A549 (cell line): Measurements from ENCODE around the gene PHYH. TPM values are rescaled to one million over a fixed set of nuclear protein-coding genes. Genes with fewer than 3 reads are reported as not detected.

Source experiments
- ATAC-seq, 2 experiments: fragments of 200-7000 bp in 1 of 2; fragments of >200 bp in 1 of 2; cut with Nextera tagmentation in 1 of 2; cut with Tn5 transposase in 1 of 2; 3 replicates each; pipeline versions ENCODE4 v1.8.0 to v1.9.1; 2018 to 2020; ENCODE audit warnings: mild to moderate bottlenecking in 1 of 2, moderate library complexity in 1 of 2
- CTCF ChIA-PET: fragments of 300-600 bp; sonication (Branson Sonifier 250); formaldehyde crosslinking; extraction: SDS; loops from one replicate; lab custom pipeline; 2021; ENCODE audit warnings: antibody characterized with exemption, inconsistent platforms; lab: Yijun Ruan, JAX
- POLR2A ChIA-PET: fragments of 350-600 bp; formaldehyde crosslinking; extraction: SDS; loops from one replicate; lab custom pipeline; 2021; ENCODE audit warnings: antibody characterized with exemption, inconsistent platforms; lab: Yijun Ruan, JAX
- DNase-seq, 2 experiments: peaks; one replicate each; pipeline versions ENCODE4 v3.0.0 to v3.0.0-alpha.2; 2011 to 2016; ENCODE audit warnings: low read depth in 1 of 2, low spot score in 1 of 2
- FAIRE-seq: peaks from 2 replicates; lab custom pipeline; 2011; peaks lifted over from hg19 to GRCh38; lab: Jason Lieb, UNC
- H3K27ac ChIP-seq, 2 experiments: fragments of >200 bp; sonication (Bioruptor Twin); formaldehyde crosslinking; 3 replicates each; pipeline ENCODE4 v1.5.1; 2016 to 2017
- H3K4me1 ChIP-seq: fragments of >200 bp; sonication (Bioruptor Twin); formaldehyde crosslinking; 3 replicates; pipeline ENCODE4 v1.6.1; 2016
- H3K4me2 ChIP-seq: fragments of >200 bp; sonication (Bioruptor Twin); formaldehyde crosslinking; 3 replicates; pipeline ENCODE4 v1.6.1; 2016
- H3K4me3 ChIP-seq: fragments of >200 bp; sonication (Bioruptor Twin); formaldehyde crosslinking; 3 replicates; pipeline ENCODE4 v1.5.1; 2016
- H3K9me3 ChIP-seq: fragments of >200 bp; sonication (Bioruptor Twin); formaldehyde crosslinking; 3 replicates; pipeline ENCODE4 v1.6.1; 2016
- ATOH8 ChIP-seq: fragments of 250-450 bp; sonication (Bioruptor Pico); IDR thresholded peaks from 2 replicates; pipeline ENCODE4 v1.5.0; 2020; ENCODE audit warnings: low read depth, mild to moderate bottlenecking, moderate library complexity
- BHLHE40 ChIP-seq: IDR thresholded peaks from 2 replicates; pipeline ENCODE4 v1.6.1; 2012; ENCODE audit warnings: low read depth, low read length, inconsistent platforms
- CBX2 ChIP-seq: fragments of 200-600 bp; sonication (generic); IDR thresholded peaks from 2 replicates; pipeline ENCODE4 v1.6.1; 2016; ENCODE audit warnings: low read depth, mild to moderate bottlenecking, borderline replicate concordance
- CEBPB ChIP-seq, 2 experiments: fragments of >200 bp in 1 of 2; sonication (Bioruptor Twin) in 1 of 2; formaldehyde crosslinking in 1 of 2; IDR thresholded peaks; 2 replicates each; pipeline ENCODE4 v1.6.1; 2012 to 2016
- FOSL2 ChIP-seq, 2 experiments: fragments of 450-650 bp in 1 of 2; fragments of >200 bp in 1 of 2; sonication (Bioruptor Twin) in 1 of 2; formaldehyde crosslinking; IDR thresholded peaks; 2 replicates each; pipeline versions ENCODE4 v1.5.0 to v1.6.1; 2016 to 2020; ENCODE audit warnings: mild to moderate bottlenecking in 1 of 2, moderate library complexity in 1 of 2
- HOXB5 ChIP-seq: fragments of 250-450 bp; sonication (Bioruptor Pico); IDR thresholded peaks from 2 replicates; pipeline ENCODE4 v1.5.0; 2020; ENCODE audit warnings: mild to moderate bottlenecking, moderate library complexity
- JUN ChIP-seq, 2 experiments: fragments of >200 bp; sonication (Bioruptor Twin); formaldehyde crosslinking; IDR thresholded peaks; 2 replicates in 1 of 2; 3 replicates in 1 of 2; pipeline ENCODE4 v1.6.1; 2016 to 2017
- KDM5A ChIP-seq: fragments of 200-600 bp; sonication (generic); IDR thresholded peaks from 2 replicates; pipeline ENCODE4 v1.6.1; 2016; ENCODE audit warnings: antibody characterized with exemption, mild to moderate bottlenecking
- NPAS2 ChIP-seq: fragments of 250-450 bp; sonication (Bioruptor Pico); IDR thresholded peaks from 2 replicates; pipeline ENCODE4 v1.8.0; 2022; ENCODE audit warnings: mild to moderate bottlenecking, moderate library complexity, borderline replicate concordance
- PHF8 ChIP-seq: fragments of 200-600 bp; sonication (generic); IDR thresholded peaks from 2 replicates; pipeline ENCODE4 v1.6.1; 2016; ENCODE audit warnings: low read depth, mild to moderate bottlenecking, antibody characterized with exemption, moderate library complexity, borderline replicate concordance
- REST ChIP-seq: fragments of 200-600 bp; sonication (generic); IDR thresholded peaks from 2 replicates; pipeline ENCODE4 v1.6.1; 2016; ENCODE audit warnings: antibody characterized with exemption, mild to moderate bottlenecking, moderate library complexity
- RNF2 ChIP-seq: fragments of 200-600 bp; sonication (generic); IDR thresholded peaks from 2 replicates; pipeline ENCODE4 v1.6.1; 2016; ENCODE audit warnings: low read depth, mild to moderate bottlenecking, antibody characterized with exemption, moderate library complexity, borderline replicate concordance
- SMC3 ChIP-seq: fragments of >200 bp; sonication (Bioruptor Twin); formaldehyde crosslinking; IDR thresholded peaks from 3 replicates; pipeline ENCODE4 v1.6.1; 2018; ENCODE audit warnings: inconsistent platforms
- TFCP2L1 ChIP-seq: fragments of 250-450 bp; sonication (Bioruptor Pico); IDR thresholded peaks from 2 replicates; pipeline ENCODE4 v1.5.0; 2021; ENCODE audit warnings: mild to moderate bottlenecking
- ZFP36 ChIP-seq: fragments of 450-650 bp; IDR thresholded peaks from 2 replicates; pipeline ENCODE4 v1.6.1; 2014; ENCODE audit warnings: borderline replicate concordance; ENCODE audit not compliant: partially characterized antibody
- ZSCAN20 ChIP-seq: fragments of 250-450 bp; sonication (Bioruptor Pico); IDR thresholded peaks from 2 replicates; pipeline ENCODE4 v1.8.0; 2022; ENCODE audit warnings: mild to moderate bottlenecking, moderate library complexity
- WGBS: methylation state at CpG from one replicate; pipeline ENCODE4 v1.1.6; 2017; ENCODE audit errors: missing lambda C conversion rate; 5-methylcytosine and 5-hydroxymethylcytosine counted together
- polyA plus RNA-seq, 4 experiments: library from polyadenylated mRNA; depleted of rRNA in 3 of 4; stranded (reverse); fragments of >200 nt; fragmentation: RNase III in 1 of 4; extraction: RNeasy Plus Mini Kit Qiagen cat#74134 plus additional on column Dnase treatment in 1 of 4; gene quantifications; 2 replicates in 3 of 4; 3 replicates in 1 of 4; pipeline ENCODE4 v1.2.3, GENCODE V29; 2011 to 2017

The PHYH gene
- polyA plus RNA-seq, 2 of the 4 experiments (the other 2 are of a cell fraction): 25.6 to 26.3 TPM

GRCh38 chr10:13338390-13339110 is 38.7 kb upstream of the PHYH start:
- no peak for FAIRE-seq
- no peak for DNase-seq
- H3K27ac ChIP-seq: no peak overlapping the region
- ChIA-PET CTCF (no interaction called here), POLR2A (no interaction called here)
- H3K4me2 ChIP-seq: no peak overlapping the region
- no peak for ATAC-seq
- 96% methylated on average over 10 of the region's 10 CpGs for WGBS
- peaks cover 3% of the 10 kb centered on the region; the same call in 1 of the 3 replicates for H3K4me1 ChIP-seq
- no peak overlapping the region for H3K4me3 ChIP-seq
- TF ChIP-seq ZFP36 (no peak), TFCP2L1 (CRISPR knock-in tag) (no peak), KDM5A (no peak), CBX2 (no peak), CEBPB (IDR thresholded peaks at IDR 0.05) (no peak)
- TF ChIP-seq, all 56 proteins: peak for 0
- no peaks in the 10 kb centered on the region for H3K9me3 ChIP-seq

- ATAC-seq: no peak
- Histone ChIP-seq H3K4me2 (no peak overlapping the region), H3K27ac (no peak overlapping the region), H3K9me3 (no peaks in the 10 kb centered on the region), H3K4me1 (peaks cover 3% of the 10 kb centered on the region; the same call in 1 of the 3 replicates), H3K4me3 (no peak overlapping the region)
- no peak for FAIRE-seq
- no peak for DNase-seq
- POLR2A ChIA-PET: interaction anchor here (0.6 kb wide), 1 partner anchor 76 kb away, joined by 3 read pairs; no protein-coding TSS in a partner anchor
- WGBS: 89% methylated on average over 6 of the region's 6 CpGs
- no peak for TF ChIP-seq ZSCAN20 (CRISPR knock-in tag)
- no peak for TF ChIP-seq REST
- no peak for TF ChIP-seq SMC3
- no peak for TF ChIP-seq HOXB5
- TF ChIP-seq FOSL2 (IDR thresholded peaks at IDR 0.05): no peak
- no peak for TF ChIP-seq FOSL2 (CRISPR knock-in tag; IDR thresholded peaks at IDR 0.05)
- no peak for TF ChIP-seq ATOH8 (CRISPR knock-in tag)
- no peak for TF ChIP-seq BHLHE40
- CTCF ChIA-PET: no interaction called here
Measured at GRCh38 chr10:13337827-13338196, 37.9 kb upstream of the PHYH start.

GRCh38 chr10:13337128-13337826 is 37.4 kb upstream of the PHYH start:
- ATAC-seq (no peak), DNase-seq (no peak), FAIRE-seq (no peak)
- Histone ChIP-seq H3K9me3 (no peaks in the 10 kb centered on the region), H3K27ac (no peak overlapping the region), H3K4me2 (no peak overlapping the region), H3K4me3 (no peak overlapping the region), H3K4me1 (peaks cover 3% of the 10 kb centered on the region; the same call in 1 of the 3 replicates)
- WGBS: 81% methylated on average over 4 of the region's 4 CpGs
- TF ChIP-seq PHF8 (no peak), RNF2 (no peak), JUN (IDR thresholded peaks at IDR 0.05) (no peak), FOSL2 (IDR thresholded peaks at IDR 0.05) (no peak), FOSL2 (CRISPR knock-in tag; IDR thresholded peaks at IDR 0.05) (no peak), NPAS2 (CRISPR knock-in tag) (no peak)
- ChIA-PET POLR2A (interaction anchor here (0.6 to 0.7 kb wide), 2 partner anchors 75 to 81 kb away, joined by 3 to 4 read pairs; no protein-coding TSS in a partner anchor), CTCF (interaction anchor here (0.8 to 1.2 kb wide), 2 partner anchors 10 to 35 kb away, joined by 3 read pairs; no protein-coding TSS in a partner anchor)
